Activated CD4-positive, alpha-beta memory T cell treated with anti-CD3 and anti-CD28 coated beads, Interleukin-2, amount 10 ng/mL, durations not matched to agents 7 days and 5 days (primary cell): ENCODE data around the gene THRB. TPM values are rescaled to one million over a fixed set of nuclear protein-coding genes. Genes with fewer than 3 reads are reported as not detected.
"Not testable (repeated sequence)": the region's sequence is repeated elsewhere in the genome, so short reads cannot be mapped to it uniquely, and the experiment has no call there.

ENCODE experiments used
- CTCF ChIA-PET: fragments of 350-600 bp; sonication (Branson Sonifier 250); formaldehyde crosslinking; loops from one replicate; lab custom pipeline; 2021; ENCODE audit warnings: antibody characterized with exemption, inconsistent platforms; lab: Charles Lee
- POLR2A ChIA-PET: fragments of 350-600 bp; sonication (Branson Sonifier 250); formaldehyde crosslinking; loops from one replicate; lab custom pipeline; 2021; ENCODE audit warnings: antibody characterized with exemption; lab: Charles Lee
- DNase-seq: peaks from one replicate; pipeline ENCODE4 v3.0.0-alpha.2; 2020
- H3K27ac Mint-ChIP-seq: one replicate; pipeline ENCODE4 v1.8.0; 2021; ENCODE audit warnings: mild to moderate bottlenecking, mixed read lengths
- H3K27me3 Mint-ChIP-seq: one replicate; pipeline ENCODE4 v1.8.0; 2021; ENCODE audit warnings: mixed read lengths
- H3K36me3 Mint-ChIP-seq: one replicate; pipeline ENCODE4 v1.8.0; 2021; ENCODE audit warnings: low read depth, mixed read lengths
- H3K4me1 Mint-ChIP-seq: one replicate; pipeline ENCODE4 v1.8.0; 2021; ENCODE audit warnings: mixed read lengths
- H3K4me3 Mint-ChIP-seq: one replicate; pipeline ENCODE4 v1.8.0; 2021; ENCODE audit warnings: mild to moderate bottlenecking, mixed read lengths
- H3K9me3 Mint-ChIP-seq: one replicate; pipeline ENCODE4 v1.8.0; 2021; ENCODE audit warnings: mixed read lengths
- total RNA-seq, 2 experiments: library from RNA; stranded (reverse); gene quantifications; one replicate each; pipeline ENCODE4 v1.2.3, GENCODE V29; 2021

Gene THRB
- total RNA-seq, 2 experiments from 2014 or later: not detected

- ChIA-PET CTCF (no interaction called here), POLR2A (no interaction called here)
- no peaks in the 10 kb centered on the region for H3K36me3 Mint-ChIP-seq
Observed at GRCh38 chr3:24443476-24443875, 51.2 kb downstream of the THRB start.

GRCh38 chr3:24440760-24441464, 53.7 kb downstream of the THRB start:
- H3K27ac Mint-ChIP-seq: no peak overlapping the region
- ChIA-PET POLR2A (no interaction called here), CTCF (no interaction called here)

More at GRCh38 chr3:24443476-24443875, 51.2 kb downstream of the THRB start:
- Mint-ChIP-seq H3K27me3 (no peaks in the 10 kb centered on the region), H3K9me3 (no peaks in the 10 kb centered on the region), H3K4me1 (no peaks in the 10 kb centered on the region), H3K4me3 (no peak overlapping the region), H3K27ac (no peak overlapping the region)
- DNase-seq: no peak

GRCh38 chr3:24439021-24439420, 55.6 kb downstream of the THRB start:
- H3K36me3 Mint-ChIP-seq: no peaks in the 10 kb centered on the region
- CTCF ChIA-PET: no interaction called here
- no peak overlapping the region for H3K27ac Mint-ChIP-seq
- no peaks in the 10 kb centered on the region for H3K9me3 Mint-ChIP-seq
- DNase-seq: no peak
- POLR2A ChIA-PET: no interaction called here
- no peaks in the 10 kb centered on the region for H3K27me3 Mint-ChIP-seq
- no peak overlapping the region for H3K4me3 Mint-ChIP-seq
- no peaks in the 10 kb centered on the region for H3K4me1 Mint-ChIP-seq

More at GRCh38 chr3:24440760-24441464, 53.7 kb downstream of the THRB start:
- Mint-ChIP-seq H3K27me3 (no peaks in the 10 kb centered on the region), H3K4me1 (no peaks in the 10 kb centered on the region), H3K4me3 (no peak overlapping the region), H3K36me3 (no peaks in the 10 kb centered on the region), H3K9me3 (no peaks in the 10 kb centered on the region)
- no peak for DNase-seq

- no peaks in the 10 kb centered on the region for H3K27me3 Mint-ChIP-seq
- H3K4me3 Mint-ChIP-seq: no peak overlapping the region
- no peak for DNase-seq
- CTCF ChIA-PET: no interaction called here
- H3K4me1 Mint-ChIP-seq: no peaks in the 10 kb centered on the region
- H3K36me3 Mint-ChIP-seq: no peaks in the 10 kb centered on the region
- H3K9me3 Mint-ChIP-seq: no peaks in the 10 kb centered on the region
- no peak overlapping the region for H3K27ac Mint-ChIP-seq
- POLR2A ChIA-PET: no interaction called here
Observed at GRCh38 chr3:24437326-24437725, 57.3 kb downstream of the THRB start.

- Mint-ChIP-seq H3K9me3 (no peaks in the 10 kb centered on the region), H3K4me1 (no peaks in the 10 kb centered on the region), H3K27me3 (no peaks in the 10 kb centered on the region), H3K4me3 (no peak overlapping the region), H3K36me3 (no peaks in the 10 kb centered on the region), H3K27ac (no peak overlapping the region)
- ChIA-PET CTCF (no interaction called here), POLR2A (no interaction called here)
- no peak for DNase-seq
Observed at GRCh38 chr3:24435584-24435983, 59.1 kb downstream of the THRB start.

GRCh38 chr3:24434651-24435050, 60.0 kb downstream of the THRB start:
- CTCF ChIA-PET: no interaction called here
- Mint-ChIP-seq H3K27ac (no peak overlapping the region), H3K4me1 (no peaks in the 10 kb centered on the region), H3K9me3 (no peaks in the 10 kb centered on the region), H3K36me3 (no peaks in the 10 kb centered on the region), H3K4me3 (no peak overlapping the region), H3K27me3 (no peaks in the 10 kb centered on the region)
- DNase-seq: no peak
- POLR2A ChIA-PET: no interaction called here

GRCh38 chr3:24433838-24434591, 60.6 kb downstream of the THRB start:
- no peak for DNase-seq
- Mint-ChIP-seq H3K36me3 (no peaks in the 10 kb centered on the region), H3K4me1 (no peaks in the 10 kb centered on the region), H3K4me3 (no peak overlapping the region), H3K27me3 (no peaks in the 10 kb centered on the region), H3K27ac (no peak overlapping the region), H3K9me3 (no peaks in the 10 kb centered on the region)
- ChIA-PET POLR2A (no interaction called here), CTCF (no interaction called here)

- no peaks in the 10 kb centered on the region for H3K27me3 Mint-ChIP-seq
- H3K27ac Mint-ChIP-seq: no peak overlapping the region
- H3K4me1 Mint-ChIP-seq: no peaks in the 10 kb centered on the region
- no peaks in the 10 kb centered on the region for H3K36me3 Mint-ChIP-seq
- H3K4me3 Mint-ChIP-seq: no peak overlapping the region
- ChIA-PET CTCF (no interaction called here), POLR2A (no interaction called here)
- no peaks in the 10 kb centered on the region for H3K9me3 Mint-ChIP-seq
- no peak for DNase-seq
Observed at GRCh38 chr3:24432989-24433388, 61.7 kb downstream of the THRB start.

GRCh38 chr3:24428481-24428880, 66.2 kb downstream of the THRB start:
- Mint-ChIP-seq H3K27ac (no peak overlapping the region), H3K27me3 (no peaks in the 10 kb centered on the region), H3K4me3 (no peak overlapping the region), H3K9me3 (no peaks in the 10 kb centered on the region), H3K4me1 (no peaks in the 10 kb centered on the region), H3K36me3 (no peaks in the 10 kb centered on the region)
- ChIA-PET CTCF (no interaction called here), POLR2A (no interaction called here)
- no peak for DNase-seq

- DNase-seq: no peak
- ChIA-PET POLR2A (no interaction called here), CTCF (no interaction called here)
- Mint-ChIP-seq H3K27ac (no peak overlapping the region), H3K36me3 (no peaks in the 10 kb centered on the region), H3K9me3 (no peaks in the 10 kb centered on the region), H3K4me1 (no peaks in the 10 kb centered on the region), H3K27me3 (no peaks in the 10 kb centered on the region), H3K4me3 (no peak overlapping the region)
Observed at GRCh38 chr3:24426896-24427295, 67.8 kb downstream of the THRB start.

- CTCF ChIA-PET, H3K27me3 Mint-ChIP-seq, DNase-seq, H3K9me3 Mint-ChIP-seq, H3K4me1 Mint-ChIP-seq, H3K27ac Mint-ChIP-seq, POLR2A ChIA-PET, H3K4me3 Mint-ChIP-seq, H3K36me3 Mint-ChIP-seq: not testable (repeated sequence)
Observed at GRCh38 chr3:24420829-24421228, 73.8 kb downstream of the THRB start.

- H3K27me3 Mint-ChIP-seq: no peaks in the 10 kb centered on the region
- no peak for DNase-seq
- ChIA-PET POLR2A (no interaction called here), CTCF (no interaction called here)
- H3K4me1 Mint-ChIP-seq: no peaks in the 10 kb centered on the region
- no peaks in the 10 kb centered on the region for H3K36me3 Mint-ChIP-seq
- no peak overlapping the region for H3K27ac Mint-ChIP-seq
- no peak overlapping the region for H3K4me3 Mint-ChIP-seq
- H3K9me3 Mint-ChIP-seq: peaks cover 5% of the 10 kb centered on the region
Observed at GRCh38 chr3:24420224-24420623, 74.4 kb downstream of the THRB start.

GRCh38 chr3:24419067-24419791, 75.4 kb downstream of the THRB start:
- Mint-ChIP-seq H3K4me1 (no peaks in the 10 kb centered on the region), H3K4me3 (no peak overlapping the region), H3K27ac (no peak overlapping the region), H3K36me3 (no peaks in the 10 kb centered on the region), H3K27me3 (no peaks in the 10 kb centered on the region), H3K9me3 (peaks cover 5% of the 10 kb centered on the region)
- CTCF ChIA-PET: no interaction called here
- POLR2A ChIA-PET: no interaction called here
- no peak for DNase-seq
